Ureter (tissue), 1 donor: ENCODE data around the gene IMPDH1. TPM values are rescaled to one million over a fixed set of nuclear protein-coding genes. Genes with fewer than 3 reads are reported as not detected.

Experiments used
- DNase-seq: peaks from one replicate; pipeline ENCODE4 v3.0.0-alpha.2; 2020; ENCODE audit warnings: low spot score
- total RNA-seq: library from RNA; stranded (reverse); gene quantifications from one replicate; pipeline ENCODE4 v1.2.4, GENCODE V29; 2023
- donor health status: DM: yes; HTN: yes; CAD: no.

IMPDH1 gene
- total RNA-seq, 1 donor from 2014 or later: 40.2 TPM

- DNase-seq: no peak
Observed at GRCh38 chr7:128405471-128406313, 4.1 kb downstream of the IMPDH1 start.

- DNase-seq: no peak
Observed at GRCh38 chr7:128404886-128405470, 4.8 kb downstream of the IMPDH1 start.

GRCh38 chr7:128404143-128404681, 5.6 kb downstream of the IMPDH1 start:
- DNase-seq: no peak

GRCh38 chr7:128403676-128404075, 6.1 kb downstream of the IMPDH1 start:
- no peak for DNase-seq

GRCh38 chr7:128402356-128402755, 7.4 kb downstream of the IMPDH1 start:
- DNase-seq: no peak

GRCh38 chr7:128400566-128400965, 9.2 kb downstream of the IMPDH1 start:
- no peak for DNase-seq

GRCh38 chr7:128399991-128400390, 9.8 kb downstream of the IMPDH1 start:
- no peak for DNase-seq

GRCh38 chr7:128398841-128399135, 11.0 kb downstream of the IMPDH1 start:
- DNase-seq: no peak

- no peak for DNase-seq
Observed at GRCh38 chr7:128398016-128398840, 11.6 kb downstream of the IMPDH1 start.

GRCh38 chr7:128396357-128396756, 13.4 kb downstream of the IMPDH1 start:
- no peak for DNase-seq

- DNase-seq: no peak
Observed at GRCh38 chr7:128395748-128396147, 14.0 kb downstream of the IMPDH1 start.

GRCh38 chr7:128394904-128395496, 14.8 kb downstream of the IMPDH1 start:
- DNase-seq: no peak

- DNase-seq: no peak
Observed at GRCh38 chr7:128393526-128394330, 16.1 kb downstream of the IMPDH1 start.

- DNase-seq: no peak
Observed at GRCh38 chr7:128392446-128393327, 17.1 kb downstream of the IMPDH1 start.

GRCh38 chr7:128391805-128392204, 18.0 kb downstream of the IMPDH1 start:
- DNase-seq: no peak

- no peak for DNase-seq
Observed at GRCh38 chr7:128390871-128391565, 18.8 kb downstream of the IMPDH1 start.

GRCh38 chr7:128389618-128390329, 20.0 kb downstream of the IMPDH1 start:
- no peak for DNase-seq

GRCh38 chr7:128389085-128389617, 20.6 kb downstream of the IMPDH1 start:
- DNase-seq: no peak

GRCh38 chr7:128388145-128388485, 21.7 kb downstream of the IMPDH1 start:
- no peak for DNase-seq
